SK-N-SH (cell line): ENCODE data around the gene AUTS2. TPM values are rescaled to one million over a fixed set of nuclear protein-coding genes. Genes with fewer than 3 reads are reported as not detected.

Source experiments
- CTCF ChIA-PET: fragments of 300-600, 350-600 bp; formaldehyde crosslinking; extraction: SDS; loops from one replicate; lab custom pipeline; 2021; lab: Yijun Ruan, JAX
- POLR2A ChIA-PET: fragments of 350-600 bp; sonication (Branson Sonifier 250); formaldehyde crosslinking; extraction: SDS; loops from one replicate; lab custom pipeline; 2020; ENCODE audit warnings: antibody characterized with exemption, inconsistent platforms; lab: Yijun Ruan, JAX
- DNase-seq: peaks from one replicate; pipeline ENCODE4 v3.0.0; 2012
- H2AFZ ChIP-seq: fragments of 200-600 bp; sonication (generic); 2 replicates; pipeline ENCODE4 v1.8.1; 2016; ENCODE audit warnings: antibody characterized with exemption, mild to moderate bottlenecking, low read depth
- H3F3A ChIP-seq: fragments of 200-600 bp; sonication (generic); replicated peaks from 2 replicates; pipeline ENCODE3; 2016; ENCODE audit warnings: antibody characterized with exemption, mild to moderate bottlenecking; ENCODE audit not compliant: insufficient read depth
- H3K27ac ChIP-seq, 2 experiments: fragments of 200-500 bp in 1 of 2; fragments of 200-600 bp in 1 of 2; sonication (Bioruptor generic) in 1 of 2; sonication (generic), shearing (Covaris generic) in 1 of 2; 2 replicates each; pipeline versions ENCODE4 v1.5.1 to v1.6.1; 2014 to 2016; ENCODE audit warnings: low read depth in 2 of 2, inconsistent platforms in 1 of 2, low read length in 1 of 2, mild to moderate bottlenecking in 1 of 2, mixed read lengths in 1 of 2
- H3K27me3 ChIP-seq: fragments of 200-600 bp; sonication (generic), shearing (Covaris generic); 2 replicates; pipeline ENCODE4 v1.6.1; 2016; ENCODE audit warnings: mixed run types; ENCODE audit not compliant: insufficient read depth
- H3K36me3 ChIP-seq, 2 experiments: fragments of 200-500 bp in 1 of 2; fragments of 200-600 bp in 1 of 2; sonication (Bioruptor generic) in 1 of 2; sonication (generic) in 1 of 2; replicated peaks in 1 of 2; 2 replicates each; pipeline versions ENCODE3 to v1.5.1; 2014 to 2016; ENCODE audit warnings: low read length in 1 of 2, mild to moderate bottlenecking in 1 of 2; ENCODE audit not compliant: insufficient read depth in 2 of 2, control insufficient read depth in 1 of 2
- H3K4me1 ChIP-seq, 2 experiments: fragments of 200-500 bp in 1 of 2; fragments of 200-600 bp in 1 of 2; sonication (Bioruptor generic) in 1 of 2; sonication (generic), shearing (Covaris generic) in 1 of 2; 2 replicates each; pipeline versions ENCODE4 v1.5.1 to v1.6.1; 2014 to 2016; ENCODE audit warnings: low read depth in 1 of 2, low read length in 1 of 2, mixed run types in 1 of 2; ENCODE audit not compliant: insufficient read depth in 2 of 2, control insufficient read depth in 1 of 2
- H3K4me2 ChIP-seq: fragments of 200-600 bp; sonication (generic), shearing (Covaris generic); 2 replicates; pipeline ENCODE4 v1.6.1; 2017; ENCODE audit warnings: mixed run types
- H3K4me3 ChIP-seq, 2 experiments: fragments of 200-500 bp in 1 of 2; fragments of 200-600 bp in 1 of 2; sonication (Bioruptor generic) in 1 of 2; sonication (generic), shearing (Covaris generic) in 1 of 2; 2 replicates each; pipeline versions ENCODE4 v1.5.1 to v1.8.1; 2014 to 2016; ENCODE audit warnings: low read depth in 2 of 2, inconsistent platforms in 1 of 2, low read length in 1 of 2, mild to moderate bottlenecking in 1 of 2, mixed read lengths in 1 of 2, moderate library complexity in 1 of 2
- H3K79me2 ChIP-seq: fragments of 200-600 bp; sonication (generic); 2 replicates; pipeline ENCODE4 v1.8.1; 2017; ENCODE audit warnings: mild to moderate bottlenecking; ENCODE audit not compliant: insufficient read depth
- H3K9ac ChIP-seq: fragments of 200-600 bp; sonication (generic); 2 replicates; pipeline ENCODE4 v1.6.1; 2017; ENCODE audit warnings: mixed run types
- H3K9me2 ChIP-seq: fragments of 200-600 bp; sonication (generic); 2 replicates; pipeline ENCODE4 v1.6.1; 2017; ENCODE audit warnings: mixed run types
- H3K9me3 ChIP-seq: fragments of 200-600 bp; sonication (generic); 2 replicates; pipeline ENCODE4 v1.6.1; 2017; ENCODE audit warnings: mixed run types, mild to moderate bottlenecking, moderate library complexity
- H4K20me1 ChIP-seq: fragments of 200-600 bp; sonication (generic); 2 replicates; pipeline ENCODE4 v1.6.1; 2017; ENCODE audit warnings: mild to moderate bottlenecking, mixed run types; ENCODE audit not compliant: insufficient read depth
- CTCF ChIP-seq: fragments of 200-600 bp; sonication (generic); IDR thresholded peaks from 2 replicates; pipeline ENCODE4 v1.6.1; 2017; ENCODE audit warnings: antibody characterized with exemption, mild to moderate bottlenecking, moderate library complexity
- EZH2phosphoT487 ChIP-seq: fragments of 200-600 bp; sonication (generic); IDR thresholded peaks from 2 replicates; pipeline ENCODE4 v1.6.1; 2017; ENCODE audit warnings: low read depth, mixed run types, mild to moderate bottlenecking, antibody characterized with exemption, moderate library complexity, borderline replicate concordance
- FOSL2 ChIP-seq: IDR thresholded peaks from 2 replicates; pipeline ENCODE4 v1.4.0; 2012; ENCODE audit warnings: low read depth, mild to moderate bottlenecking, moderate library complexity, borderline replicate concordance
- FOXJ3 ChIP-seq: sonication (generic); formaldehyde crosslinking; IDR thresholded peaks from 2 replicates; pipeline ENCODE4 v1.5.1; 2020; ENCODE audit warnings: mild to moderate bottlenecking, missing genetic modification reagents
- GABPA ChIP-seq: IDR thresholded peaks from 2 replicates; pipeline ENCODE4 v1.4.0; 2012; ENCODE audit warnings: low read depth, mild to moderate bottlenecking
- JUND ChIP-seq: IDR thresholded peaks from 2 replicates; pipeline ENCODE4 v1.4.0; 2012
- MAX ChIP-seq: IDR thresholded peaks from 2 replicates; pipeline ENCODE4 v1.4.0; 2012; ENCODE audit warnings: low read depth
- MEF2A ChIP-seq: IDR thresholded peaks from 2 replicates; pipeline ENCODE4 v1.4.0; 2012; ENCODE audit warnings: low read depth, borderline replicate concordance
- NFIC ChIP-seq: IDR thresholded peaks from 2 replicates; pipeline ENCODE4 v1.4.0; 2012; ENCODE audit warnings: borderline replicate concordance
- NRF1 ChIP-seq: IDR thresholded peaks from 2 replicates; pipeline ENCODE4 v1.6.1; 2012; ENCODE audit warnings: low read depth, mild to moderate bottlenecking, low read length
- POLR2AphosphoS5 ChIP-seq: IDR thresholded peaks from 2 replicates; pipeline ENCODE4 v1.6.1; 2012; ENCODE audit warnings: low read depth, low read length
- RAD21 ChIP-seq: IDR thresholded peaks from 2 replicates; pipeline ENCODE4 v1.6.1; 2012; ENCODE audit warnings: mild to moderate bottlenecking, low read length
- RCOR1 ChIP-seq: fragments of 150-350 bp; IDR thresholded peaks from 2 replicates; pipeline ENCODE4 v1.6.1; 2017; ENCODE audit warnings: antibody characterized with exemption, low read length
- REST ChIP-seq: IDR thresholded peaks from 2 replicates; pipeline ENCODE4 v1.6.1; 2012; ENCODE audit warnings: mild to moderate bottlenecking, low read depth, low read length, moderate library complexity
- SIN3A ChIP-seq: IDR thresholded peaks from 2 replicates; pipeline ENCODE4 v1.6.1; 2012; ENCODE audit warnings: low read depth, mild to moderate bottlenecking, low read length, moderate library complexity, borderline replicate concordance
- TCF12 ChIP-seq: IDR thresholded peaks from 2 replicates; pipeline ENCODE4 v1.4.0; 2012
- TEAD4 ChIP-seq: IDR thresholded peaks from 2 replicates; pipeline ENCODE4 v1.4.0; 2012; ENCODE audit warnings: mild to moderate bottlenecking, borderline replicate concordance; ENCODE audit not compliant: insufficient read depth
- USF1 ChIP-seq: IDR thresholded peaks from 2 replicates; pipeline ENCODE4 v1.4.0; 2012; ENCODE audit warnings: low read depth, borderline replicate concordance
- USF2 ChIP-seq: fragments of 150-350 bp; IDR thresholded peaks from 2 replicates; pipeline ENCODE4 v1.6.1; 2017; ENCODE audit warnings: antibody characterized with exemption, low read length, low read depth, borderline replicate concordance
- ZBTB33 ChIP-seq: IDR thresholded peaks from 2 replicates; pipeline ENCODE4 v1.4.0; 2012; ENCODE audit warnings: low read depth, borderline replicate concordance
- WGBS: methylation state at CpG from one replicate; pipeline ENCODE4 v1.1.6; 2017; ENCODE audit warnings: low lambda C conversion rate; 5-methylcytosine and 5-hydroxymethylcytosine counted together
- polyA plus RNA-seq, 3 experiments: library from polyadenylated mRNA; depleted of rRNA; stranded (reverse); fragments of >200 nt; gene quantifications; 2 replicates each; pipeline ENCODE4 v1.2.3, GENCODE V29; 2012

The AUTS2 gene
- polyA plus RNA-seq, 1 of the 3 experiments (the other 2 are of a cell fraction) = 15.6 TPM

GRCh38 chr7:70793060-70793459 lies 1194.8 kb downstream of the AUTS2 start:
- Histone ChIP-seq H3K27ac (no peak overlapping the region), H2AFZ (no peak overlapping the region), H3K4me2 (no peak overlapping the region), H3K27me3 (no peaks in the 10 kb centered on the region), H4K20me1 (peaks cover 4% of the 10 kb centered on the region; the same call in 1 of the 2 replicates), H3K36me3 (peaks cover 35 to 61% of the 10 kb centered on the region in 2 experiments), H3F3A (peaks cover 9% of the 10 kb centered on the region), H3K9me2 (no peaks in the 10 kb centered on the region), H3K9ac (no peak overlapping the region), H3K79me2 (no peaks in the 10 kb centered on the region), H3K4me3 (no peak overlapping the region), H3K4me1 (peaks cover 0 to 14% of the 10 kb centered on the region in 2 experiments; a peak in 1 of 4 replicates), H3K9me3 (no peaks in the 10 kb centered on the region)
- WGBS = 93% methylated on average over 8 of the region's 8 CpGs
- ChIA-PET POLR2A (no interaction called here), CTCF (interaction anchor here (1.1 kb wide), 1 partner anchor 16 kb away, joined by 3 read pairs; no protein-coding TSS in a partner anchor)
- TF ChIP-seq RCOR1 (no peak), TCF12 (no peak), REST (no peak), NRF1 (no peak), EZH2phosphoT487 (no peak), MEF2A (no peak), FOXJ3 (CRISPR knock-in tag) (no peak), RAD21 (no peak), FOSL2 (no peak), USF2 (no peak), GABPA (no peak), POLR2AphosphoS5 (no peak), NFIC (no peak), MAX (no peak), CTCF (no peak), SIN3A (no peak), JUND (no peak), TEAD4 (no peak), ZBTB33 (no peak), USF1 (no peak)
- no peak for DNase-seq
